Anterior cingulate cortex (tissue), 58 donors: Measurements from ENCODE around the gene POLR2A.
A peak's percentile ranks its signal among the peaks of the same experiment; 100 is the strongest.

Experiments
- DNase-seq, 58 donors: peaks; one replicate each; lab custom pipeline; 2025; lab: John Stamatoyannopoulos, UW

POLR2A gene

GRCh38 chr17:7499161-7499560 lies 15.0 kb downstream of the POLR2A start:
- DNase-seq: no peak

- DNase-seq: no peak
Observed at GRCh38 chr17:7501729-7502128, 17.6 kb downstream of the POLR2A start.

GRCh38 chr17:7502171-7502847 lies 18.1 kb downstream of the POLR2A start:
- no peak for DNase-seq

GRCh38 chr17:7502987-7503386 lies 18.8 kb downstream of the POLR2A start:
- DNase-seq: no peak

- no peak for DNase-seq
Observed at GRCh38 chr17:7503521-7503920, 19.4 kb downstream of the POLR2A start.

- no peak for DNase-seq
Observed at GRCh38 chr17:7508145-7508544, 24.0 kb downstream of the POLR2A start.

GRCh38 chr17:7508846-7509245 lies 24.7 kb downstream of the POLR2A start:
- DNase-seq: no peak

GRCh38 chr17:7509937-7510336 lies 25.8 kb downstream of the POLR2A start:
- no peak for DNase-seq

GRCh38 chr17:7511108-7511507 lies 26.9 kb downstream of the POLR2A start:
- no peak for DNase-seq

- DNase-seq: no peak
Observed at GRCh38 chr17:7512105-7512504, 27.9 kb downstream of the POLR2A start.

GRCh38 chr17:7512824-7513540 lies 28.8 kb downstream of the POLR2A start:
- no peak for DNase-seq

- DNase-seq: peak in 1 of 58 donors; percentile 5
Observed at GRCh38 chr17:7513850-7514419, 29.8 kb downstream of the POLR2A start.

GRCh38 chr17:7515911-7516610 lies 31.9 kb downstream of the POLR2A start:
- no peak for DNase-seq

GRCh38 chr17:7523033-7523432 lies 38.9 kb downstream of the POLR2A start:
- DNase-seq: no peak

- DNase-seq: no peak
Observed at GRCh38 chr17:7528842-7529241, 44.7 kb downstream of the POLR2A start.

- no peak for DNase-seq
Observed at GRCh38 chr17:7530023-7530900, 46.1 kb downstream of the POLR2A start.

- no peak for DNase-seq
Observed at GRCh38 chr17:7538050-7538449, 53.9 kb downstream of the POLR2A start.

GRCh38 chr17:7538891-7539545 lies 54.9 kb downstream of the POLR2A start:
- no peak for DNase-seq

GRCh38 chr17:7541074-7541621 lies 57.0 kb downstream of the POLR2A start:
- no peak for DNase-seq
